ENCODE results near the gene CRLF3. TPM values are rescaled to one million over a fixed set of nuclear protein-coding genes. Genes with fewer than 3 reads are reported as not detected.
"Not testable (repeated sequence)": the region's sequence is repeated elsewhere in the genome, so short reads cannot be mapped to it uniquely, and the experiment has no call there.

CRLF3 gene
- total and polyA plus RNA-seq, 10 of the 15 experiments (the other 5 are each of a cell fraction or from before 2014, with no cell fraction given), result 10.0 to 39.2 (median 26.7) TPM

- no peak for TF ChIP-seq USF1 (IDR thresholded peaks at IDR 0.05; ENCODE audit: borderline replicate concordance, extremely low read length, insufficient read depth, low read depth, low read length)
These were observed 4.4 kb downstream of the CRLF3 start (continued) for GRCh38 chr17:30819971-30820705.

- no peak for ATAC-seq
- DNase-seq (ENCODE audit: low read depth, low spot score), result no peak
- Histone ChIP-seq H3K79me2 (ENCODE audit: control insufficient read depth, insufficient read depth, low read length) (peaks cover 59% of the 10 kb centered on the region), H3K9ac (ENCODE audit: control insufficient read depth, insufficient read depth, low read length) (no peak overlapping the region), H2AFZ (ENCODE audit: control insufficient read depth, low read depth, low read length) (no peak overlapping the region), H3K27ac (ENCODE audit: control insufficient read depth, insufficient read depth) (no peak overlapping the region), H3K27me3 (replicated peaks in 1 of 2; ENCODE audit: control insufficient read depth in 2 of 2, insufficient read depth in 2 of 2, low read length in 1 of 2) (no peaks in the 10 kb centered on the region), H4K20me1 (ENCODE audit: control insufficient read depth, insufficient read depth) (no peaks in the 10 kb centered on the region), H3K4me1 (ENCODE audit: control insufficient read depth, insufficient read depth, low read length) (peaks cover 24% of the 10 kb centered on the region), H3K9me3 (replicated peaks; ENCODE audit: control insufficient read depth, insufficient read depth, low read length) (no peaks in the 10 kb centered on the region), H3K4me3 (no peak overlapping the region), H3K4me2 (ENCODE audit: control insufficient read depth, insufficient read depth) (no peak overlapping the region), H3K36me3 (ENCODE audit: control insufficient read depth in 2 of 2, insufficient read depth in 2 of 2, low read length in 1 of 2) (peaks cover 0 to 4% of the 10 kb centered on the region in 2 experiments; a peak in 1 of 4 replicates)
- BruUV-seq (replicated peaks), result no TSS peak
- no peak for FAIRE-seq
- TF ChIP-seq, protein P1, sequence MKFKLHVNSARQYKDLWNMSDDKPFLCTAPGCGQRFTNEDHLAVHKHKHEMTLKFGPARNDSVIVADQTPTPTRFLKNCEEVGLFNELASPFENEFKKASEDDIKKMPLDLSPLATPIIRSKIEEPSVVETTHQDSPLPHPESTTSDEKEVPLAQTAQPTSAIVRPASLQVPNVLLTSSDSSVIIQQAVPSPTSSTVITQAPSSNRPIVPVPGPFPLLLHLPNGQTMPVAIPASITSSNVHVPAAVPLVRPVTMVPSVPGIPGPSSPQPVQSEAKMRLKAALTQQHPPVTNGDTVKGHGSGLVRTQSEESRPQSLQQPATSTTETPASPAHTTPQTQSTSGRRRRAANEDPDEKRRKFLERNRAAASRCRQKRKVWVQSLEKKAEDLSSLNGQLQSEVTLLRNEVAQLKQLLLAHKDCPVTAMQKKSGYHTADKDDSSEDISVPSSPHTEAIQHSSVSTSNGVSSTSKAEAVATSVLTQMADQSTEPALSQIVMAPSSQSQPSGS (IDR thresholded peaks at IDR 0.05; ENCODE audit: low read length), result no peak
- no peak for TF ChIP-seq NBN (IDR thresholded peaks at IDR 0.05)
- no peak for TF ChIP-seq CBX5 (IDR thresholded peaks at IDR 0.05; ENCODE audit: low read depth)
- TF ChIP-seq RBBP5 (conservative IDR thresholded peaks at IDR 0.05), result no peak
- TF ChIP-seq FOXM1 (IDR thresholded peaks at IDR 0.05; ENCODE audit: low read depth, low read length), result no peak
- TF ChIP-seq ETV6 (conservative IDR thresholded peaks at IDR 0.05 in 1 of 2, IDR thresholded peaks at IDR 0.05 in 1 of 2; ENCODE audit: borderline replicate concordance in 1 of 2, low read depth in 1 of 2), result no peak
- no peak for TF ChIP-seq TBL1XR1 (IDR thresholded peaks at IDR 0.05; ENCODE audit: low read depth, low read length)
- TF ChIP-seq SIN3A (IDR thresholded peaks at IDR 0.05; ENCODE audit: low read depth, low read length), result no peak
- TF ChIP-seq ESRRA (IDR thresholded peaks at IDR 0.05; ENCODE audit: low read length), result no peak
- TF ChIP-seq RB1 (IDR thresholded peaks at IDR 0.05; ENCODE audit: borderline replicate concordance), result no peak
- 83% methylated on average over 6 of the region's 7 CpGs for WGBS (ENCODE audit: insufficient coverage, insufficient replicate concordance, low lambda C conversion rate, missing lambda C conversion rate)
- ChIA-PET SMC1A (ENCODE audit: uncharacterized antibody, unreplicated experiment) (no interaction called here), RAD21 (ENCODE audit: unreplicated experiment) (interaction anchor here (0.7 kb wide), 1 partner anchor 193 kb away, joined by 3 read pairs; no protein-coding TSS in a partner anchor), CTCF (no interaction called here), POLR2A (interaction anchor here (0.6 to 0.7 kb wide), 2 partner anchors 36 to 322 kb away, joined by 4 read pairs; no protein-coding TSS in a partner anchor)
- intact Hi-C loops (cut with micrococcal nuclease; ENCODE audit: unreplicated experiment) (no loop called here), in situ Hi-C loops (cut with MboI) (no loop called here)
These were observed 8.3 kb downstream of the CRLF3 start for GRCh38 chr17:30816165-30816564.

DNA sequence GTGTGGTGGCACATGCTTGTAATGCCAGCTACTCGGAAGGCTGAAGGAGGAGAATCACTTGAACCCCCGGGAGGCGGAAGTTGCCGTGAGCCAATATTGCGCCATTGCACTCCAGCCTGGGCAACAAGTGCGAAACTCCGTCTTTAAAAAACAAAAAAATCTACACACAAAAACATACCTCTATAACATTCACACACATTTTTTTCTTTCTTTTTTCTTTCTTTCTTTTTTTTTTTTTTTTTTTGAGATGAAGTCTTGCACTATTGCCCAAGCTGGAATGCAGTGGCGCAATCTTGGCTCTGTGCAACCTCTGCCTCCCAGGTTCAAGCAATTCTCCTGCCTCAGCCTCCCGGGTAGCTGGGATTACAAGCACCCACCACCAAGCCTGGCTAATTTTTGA is 9.6 kb downstream of the CRLF3 start:
- H3K4me3 ChIP-seq; FAIRE-seq; RAD21 ChIA-PET (ENCODE audit: unreplicated experiment); H3K27me3 ChIP-seq (replicated peaks in 1 of 2; ENCODE audit: control insufficient read depth in 2 of 2, insufficient read depth in 2 of 2, low read length in 1 of 2); DNase-seq (ENCODE audit: low read depth, low spot score); H2AFZ ChIP-seq (ENCODE audit: control insufficient read depth, low read depth, low read length); H3K9ac ChIP-seq (ENCODE audit: control insufficient read depth, insufficient read depth, low read length); in situ Hi-C loops (cut with MboI); H3K36me3 ChIP-seq (ENCODE audit: control insufficient read depth in 2 of 2, insufficient read depth in 2 of 2, low read length in 1 of 2); H3K4me2 ChIP-seq (ENCODE audit: control insufficient read depth, insufficient read depth); ATAC-seq; BruUV-seq (replicated peaks); intact Hi-C loops (cut with micrococcal nuclease; ENCODE audit: unreplicated experiment); H4K20me1 ChIP-seq (ENCODE audit: control insufficient read depth, insufficient read depth); SMC1A ChIA-PET (ENCODE audit: uncharacterized antibody, unreplicated experiment); H3K27ac ChIP-seq (ENCODE audit: control insufficient read depth, insufficient read depth); CTCF ChIA-PET; H3K9me3 ChIP-seq (replicated peaks; ENCODE audit: control insufficient read depth, insufficient read depth, low read length): not testable (repeated sequence)
- H3K4me1 ChIP-seq (ENCODE audit: control insufficient read depth, insufficient read depth, low read length), result peaks cover 30% of the 10 kb centered on the region
- 97% methylated on average over 9 of the region's 9 CpGs for WGBS (ENCODE audit: insufficient coverage, insufficient replicate concordance, low lambda C conversion rate, missing lambda C conversion rate)
- H3K79me2 ChIP-seq (ENCODE audit: control insufficient read depth, insufficient read depth, low read length), result peaks cover 57% of the 10 kb centered on the region
- POLR2A ChIA-PET, result interaction anchor here (0.7 kb wide), 1 partner anchor 243 kb away, joined by 3 read pairs; no protein-coding TSS in a partner anchor

All from GM12878 (cell line).